Measurements from ENCODE around the gene SUFU. TPM values are rescaled to one million over a fixed set of nuclear protein-coding genes. Genes with fewer than 3 reads are reported as not detected.

Gene SUFU
- total and polyA plus RNA-seq, 2 donors (not counting 1 experiment from before 2014, with no cell fraction given): 4.8 to 13.3 TPM

GRCh38 chr10:102600816-102601215 is 97.0 kb downstream of the SUFU start:
- intact Hi-C loops (cut with micrococcal nuclease): no loop called here
- no peaks in the 10 kb centered on the region for H3K9me3 ChIP-seq (ENCODE audit: control extremely low read depth in 1 of 3, control insufficient read depth in 2 of 3, insufficient read depth in 1 of 3, low read length in 2 of 3)
- Mint-ChIP-seq H3K4me1 (no peaks in the 10 kb centered on the region), H3K4me3 (no peak overlapping the region), H3K9me3 (ENCODE audit: insufficient read depth) (no peaks in the 10 kb centered on the region), H3K27me3 (no peaks in the 10 kb centered on the region), H3K27ac (no peak overlapping the region)
- H3K27ac ChIP-seq (ENCODE audit: low read length in 2 of 2): no peak overlapping the region
- H3K4me1 ChIP-seq (ENCODE audit: control insufficient read depth in 2 of 2, insufficient read depth in 2 of 2, low read length in 2 of 2): no peaks in the 10 kb centered on the region
- no peak overlapping the region for H3K4me2 ChIP-seq (replicated peaks; ENCODE audit: low read depth, low read length, poor library complexity, severe bottlenecking)
- no peaks in the 10 kb centered on the region for H4K20me1 ChIP-seq (ENCODE audit: control insufficient read depth, insufficient read depth, low read length, poor library complexity, severe bottlenecking)
- H3K4me3 ChIP-seq (ENCODE audit: control extremely low read depth in 1 of 5, extremely low read depth in 1 of 5, insufficient read depth in 1 of 5, low read depth in 2 of 5, low read length in 4 of 5): no peak overlapping the region
- no peaks in the 10 kb centered on the region for H3K27me3 ChIP-seq (replicated peaks in 1 of 4; ENCODE audit: control extremely low read depth in 1 of 4, control insufficient read depth in 3 of 4, insufficient read depth in 4 of 4, low read length in 3 of 4)
- no peak overlapping the region for H2AFZ ChIP-seq (ENCODE audit: insufficient read depth, low read depth, low read length, poor library complexity, severe bottlenecking)
- ChIA-PET POLR2A (no interaction called here), CTCF (interaction anchor here (1.0 kb wide), 1 partner anchor 17 kb away, joined by 5 read pairs; no protein-coding TSS in a partner anchor)
- 99% methylated on average over 6 of the region's 6 CpGs for WGBS (ENCODE audit: insufficient coverage)
- no peaks in the 10 kb centered on the region for H3K79me2 ChIP-seq (ENCODE audit: control insufficient read depth, insufficient read depth, low read length)
- DNase-seq: no peak
- no peak for TF ChIP-seq EZH2 (IDR thresholded peaks at IDR 0.05; ENCODE audit: borderline replicate concordance, insufficient read depth, low read depth, low read length, poor library complexity, severe bottlenecking)
- TF ChIP-seq, protein P1, sequence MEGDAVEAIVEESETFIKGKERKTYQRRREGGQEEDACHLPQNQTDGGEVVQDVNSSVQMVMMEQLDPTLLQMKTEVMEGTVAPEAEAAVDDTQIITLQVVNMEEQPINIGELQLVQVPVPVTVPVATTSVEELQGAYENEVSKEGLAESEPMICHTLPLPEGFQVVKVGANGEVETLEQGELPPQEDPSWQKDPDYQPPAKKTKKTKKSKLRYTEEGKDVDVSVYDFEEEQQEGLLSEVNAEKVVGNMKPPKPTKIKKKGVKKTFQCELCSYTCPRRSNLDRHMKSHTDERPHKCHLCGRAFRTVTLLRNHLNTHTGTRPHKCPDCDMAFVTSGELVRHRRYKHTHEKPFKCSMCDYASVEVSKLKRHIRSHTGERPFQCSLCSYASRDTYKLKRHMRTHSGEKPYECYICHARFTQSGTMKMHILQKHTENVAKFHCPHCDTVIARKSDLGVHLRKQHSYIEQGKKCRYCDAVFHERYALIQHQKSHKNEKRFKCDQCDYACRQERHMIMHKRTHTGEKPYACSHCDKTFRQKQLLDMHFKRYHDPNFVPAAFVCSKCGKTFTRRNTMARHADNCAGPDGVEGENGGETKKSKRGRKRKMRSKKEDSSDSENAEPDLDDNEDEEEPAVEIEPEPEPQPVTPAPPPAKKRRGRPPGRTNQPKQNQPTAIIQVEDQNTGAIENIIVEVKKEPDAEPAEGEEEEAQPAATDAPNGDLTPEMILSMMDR (IDR thresholded peaks at IDR 0.05): no peak
- no peak for ATAC-seq (ENCODE audit: low read depth)
- peaks cover 5 to 63% of the 10 kb centered on the region in 2 experiments for H3K36me3 ChIP-seq (replicated peaks in 1 of 2; ENCODE audit: control extremely low read depth in 1 of 2, control insufficient read depth in 1 of 2, extremely low read depth in 1 of 2, insufficient read depth in 2 of 2, low read length in 1 of 2)
- no peak overlapping the region for H3K9ac ChIP-seq (ENCODE audit: low read length)

GRCh38 chr10:102601639-102602038 is 97.9 kb downstream of the SUFU start:
- Histone ChIP-seq H3K36me3 (replicated peaks in 1 of 2; ENCODE audit: control extremely low read depth in 1 of 2, control insufficient read depth in 1 of 2, extremely low read depth in 1 of 2, insufficient read depth in 2 of 2, low read length in 1 of 2) (peaks cover 5 to 63% of the 10 kb centered on the region in 2 experiments), H2AFZ (ENCODE audit: insufficient read depth, low read depth, low read length, poor library complexity, severe bottlenecking) (no peak overlapping the region), H3K9ac (ENCODE audit: low read length) (no peak overlapping the region), H3K4me3 (ENCODE audit: control extremely low read depth in 1 of 5, extremely low read depth in 1 of 5, insufficient read depth in 1 of 5, low read depth in 2 of 5, low read length in 4 of 5) (no peak overlapping the region), H4K20me1 (ENCODE audit: control insufficient read depth, insufficient read depth, low read length, poor library complexity, severe bottlenecking) (no peaks in the 10 kb centered on the region), H3K4me2 (replicated peaks; ENCODE audit: low read depth, low read length, poor library complexity, severe bottlenecking) (no peak overlapping the region), H3K27me3 (replicated peaks in 1 of 4; ENCODE audit: control extremely low read depth in 1 of 4, control insufficient read depth in 3 of 4, insufficient read depth in 4 of 4, low read length in 3 of 4) (no peaks in the 10 kb centered on the region), H3K79me2 (ENCODE audit: control insufficient read depth, insufficient read depth, low read length) (no peaks in the 10 kb centered on the region), H3K4me1 (ENCODE audit: control insufficient read depth in 2 of 2, insufficient read depth in 2 of 2, low read length in 2 of 2) (no peaks in the 10 kb centered on the region), H3K27ac (ENCODE audit: low read length in 2 of 2) (no peak overlapping the region), H3K9me3 (ENCODE audit: control extremely low read depth in 1 of 3, control insufficient read depth in 2 of 3, insufficient read depth in 1 of 3, low read length in 2 of 3) (no peaks in the 10 kb centered on the region)
- DNase-seq (no peak), ATAC-seq (ENCODE audit: low read depth) (no peak)
- no peak overlapping the region for H3K27ac Mint-ChIP-seq
- TF ChIP-seq, protein P1 (IDR thresholded peaks at IDR 0.05): no peak
- TF ChIP-seq EZH2 (IDR thresholded peaks at IDR 0.05; ENCODE audit: borderline replicate concordance, insufficient read depth, low read depth, low read length, poor library complexity, severe bottlenecking): no peak
- H3K4me1 Mint-ChIP-seq: no peaks in the 10 kb centered on the region
- WGBS (ENCODE audit: insufficient coverage): 96% methylated on average over 5 of the region's 9 CpGs
- intact Hi-C loops (cut with micrococcal nuclease): no loop called here
- no peaks in the 10 kb centered on the region for H3K9me3 Mint-ChIP-seq (ENCODE audit: insufficient read depth)
- no peak overlapping the region for H3K4me3 Mint-ChIP-seq
- ChIA-PET CTCF (interaction anchor here (1.0 kb wide), 1 partner anchor 18 kb away, joined by 5 read pairs; no protein-coding TSS in a partner anchor), POLR2A (no interaction called here)
- H3K27me3 Mint-ChIP-seq: no peaks in the 10 kb centered on the region

Data from B cell (primary cell).